Measurements from ENCODE around the gene CC2D2B. TPM values are rescaled to one million over a fixed set of nuclear protein-coding genes. Genes with fewer than 3 reads are reported as not detected.

The CC2D2B gene
- total and polyA plus RNA-seq, 2 of the 13 experiments (the other 11 are each of a cell fraction or from before 2014, with no cell fraction given): 0.20 TPM; not detected in 1

DNA sequence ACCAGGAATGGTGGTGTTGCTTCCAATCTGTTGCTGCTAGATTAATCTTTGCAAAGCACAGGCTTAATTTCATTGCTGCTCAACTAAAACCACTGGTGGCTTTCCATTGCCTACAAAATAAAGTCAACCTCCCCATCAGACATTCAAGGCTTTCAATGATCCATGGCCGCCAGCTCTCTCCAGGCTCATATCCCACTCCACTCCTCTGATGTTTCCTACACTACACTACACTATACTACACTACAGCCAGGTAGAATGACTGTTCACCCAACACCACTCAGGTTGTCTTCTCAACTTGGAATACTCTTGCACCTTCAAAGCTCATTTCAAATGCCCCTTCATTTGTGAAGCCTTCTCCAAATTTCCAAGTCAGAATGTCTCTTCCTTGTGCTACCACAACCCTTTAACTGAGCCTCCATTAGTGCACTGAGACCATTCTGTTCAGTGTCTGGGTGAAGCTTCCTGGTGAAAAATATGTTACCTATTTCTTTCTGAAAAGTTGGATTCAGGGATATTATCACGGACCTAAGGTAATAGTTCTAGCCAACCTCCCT, 35.5 kb upstream of the CC2D2B start:
- H4K20me1 ChIP-seq (ENCODE audit: insufficient read depth, low read length): no peaks in the 10 kb centered on the region; the same call in 1 of the 2 replicates
- no TSS peak for BruUV-seq (replicated peaks)
- no peaks in the 10 kb centered on the region for H3K79me2 ChIP-seq (ENCODE audit: insufficient read depth, low read length)
- FAIRE-seq (no peak), DNase-seq (ENCODE audit: low spot score) (no peak), ATAC-seq (no peak)
- no peaks in the 10 kb centered on the region; a peak in 1 of 5 replicates for H3K27me3 ChIP-seq (ENCODE audit: control insufficient read depth in 1 of 2, insufficient read depth in 2 of 2, low read length in 2 of 2)
- H3K9me3 ChIP-seq (ENCODE audit: low read length): no peaks in the 10 kb centered on the region
- intact Hi-C loops (cut with micrococcal nuclease; ENCODE audit: unreplicated experiment) (no loop called here), in situ Hi-C loops (cut with HindIII; ENCODE audit: extremely low pct_ligation_motif_present, low pct_unique_long_range_greater_than_20kb) (loop anchor here (25.0 kb wide), 1 partner anchor 460 kb away; no protein-coding TSS in a partner anchor)
- CTCF ChIA-PET (ENCODE audit: low intra/inter-chr PET ratio, low total read pairs): no interaction called here
- WGBS (ENCODE audit: low lambda C conversion rate): 97% methylated on average over 2 of the region's 2 CpGs
- H3K27ac ChIP-seq (ENCODE audit: extremely low read length, insufficient read depth, low read length): no peak overlapping the region
- no peak overlapping the region for H3K4me2 ChIP-seq (ENCODE audit: low read depth, low read length)
- H3K4me1 ChIP-seq (ENCODE audit: insufficient read depth, low read length): no peaks in the 10 kb centered on the region
- TF ChIP-seq, protein P1, sequence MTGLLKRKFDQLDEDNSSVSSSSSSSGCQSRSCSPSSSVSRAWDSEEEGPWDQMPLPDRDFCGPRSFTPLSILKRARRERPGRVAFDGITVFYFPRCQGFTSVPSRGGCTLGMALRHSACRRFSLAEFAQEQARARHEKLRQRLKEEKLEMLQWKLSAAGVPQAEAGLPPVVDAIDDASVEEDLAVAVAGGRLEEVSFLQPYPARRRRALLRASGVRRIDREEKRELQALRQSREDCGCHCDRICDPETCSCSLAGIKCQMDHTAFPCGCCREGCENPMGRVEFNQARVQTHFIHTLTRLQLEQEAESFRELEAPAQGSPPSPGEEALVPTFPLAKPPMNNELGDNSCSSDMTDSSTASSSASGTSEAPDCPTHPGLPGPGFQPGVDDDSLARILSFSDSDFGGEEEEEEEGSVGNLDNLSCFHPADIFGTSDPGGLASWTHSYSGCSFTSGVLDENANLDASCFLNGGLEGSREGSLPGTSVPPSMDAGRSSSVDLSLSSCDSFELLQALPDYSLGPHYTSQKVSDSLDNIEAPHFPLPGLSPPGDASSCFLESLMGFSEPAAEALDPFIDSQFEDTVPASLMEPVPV (CRISPR knock-in tag; IDR thresholded peaks at IDR 0.05): no peak
- no peak for TF ChIP-seq KDM4B (CRISPR knock-in tag; IDR thresholded peaks at IDR 0.05)
- POLR2A ChIA-PET: no interaction called here
- no peak overlapping the region for H3K4me3 ChIP-seq (replicated peaks in 1 of 3; ENCODE audit: insufficient read depth in 1 of 3, low read depth in 2 of 3, low read length in 3 of 3)
- peaks cover 4 to 15% of the 10 kb centered on the region in 2 experiments; a peak in 3 of 5 replicates for H3K36me3 ChIP-seq (replicated peaks in 1 of 2; ENCODE audit: control insufficient read depth in 1 of 2, insufficient read depth in 2 of 2, low read length in 2 of 2)
- H2AFZ ChIP-seq (ENCODE audit: low read length): no peak overlapping the region
- no peak overlapping the region for H3K9ac ChIP-seq (ENCODE audit: insufficient read depth, low read depth, low read length)

DNA sequence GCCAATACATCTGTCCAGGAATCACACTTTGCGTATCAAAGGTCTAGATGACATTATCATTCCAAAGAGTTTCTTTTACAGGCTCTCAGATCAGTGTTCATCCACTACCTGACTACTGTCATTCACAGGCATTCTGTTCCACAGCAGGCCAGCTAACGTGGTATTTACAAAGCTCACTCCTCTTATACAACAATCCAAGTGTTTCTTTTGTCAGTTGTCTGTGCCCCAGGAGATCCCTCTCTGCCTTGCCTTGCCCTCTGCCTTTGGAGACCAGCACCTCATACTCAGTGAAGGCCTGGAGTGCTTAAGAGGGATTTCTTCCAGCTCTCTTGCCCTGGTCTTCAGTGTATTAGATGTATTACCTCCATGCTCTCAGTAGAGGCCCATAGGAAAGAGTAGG, 34.6 kb upstream of the CC2D2B start:
- Histone ChIP-seq H3K27ac (ENCODE audit: extremely low read length, insufficient read depth, low read length) (no peak overlapping the region), H3K4me1 (ENCODE audit: insufficient read depth, low read length) (no peaks in the 10 kb centered on the region), H4K20me1 (ENCODE audit: insufficient read depth, low read length) (no peaks in the 10 kb centered on the region; the same call in 1 of the 2 replicates), H2AFZ (ENCODE audit: low read length) (no peak overlapping the region), H3K4me2 (ENCODE audit: low read depth, low read length) (no peak overlapping the region), H3K79me2 (ENCODE audit: insufficient read depth, low read length) (no peaks in the 10 kb centered on the region), H3K9ac (ENCODE audit: insufficient read depth, low read depth, low read length) (no peak overlapping the region), H3K36me3 (replicated peaks in 1 of 2; ENCODE audit: control insufficient read depth in 1 of 2, insufficient read depth in 2 of 2, low read length in 2 of 2) (peaks cover 4 to 15% of the 10 kb centered on the region in 2 experiments; a peak in 3 of 5 replicates), H3K9me3 (ENCODE audit: low read length) (no peaks in the 10 kb centered on the region), H3K4me3 (replicated peaks in 1 of 3; ENCODE audit: insufficient read depth in 1 of 3, low read depth in 2 of 3, low read length in 3 of 3) (no peak overlapping the region), H3K27me3 (ENCODE audit: control insufficient read depth in 1 of 2, insufficient read depth in 2 of 2, low read length in 2 of 2) (no peaks in the 10 kb centered on the region; a peak in 1 of 5 replicates)
- ChIA-PET CTCF (ENCODE audit: low intra/inter-chr PET ratio, low total read pairs) (no interaction called here), POLR2A (no interaction called here)
- in situ Hi-C loops (cut with HindIII; ENCODE audit: extremely low pct_ligation_motif_present, low pct_unique_long_range_greater_than_20kb) (loop anchor here (25.0 kb wide), 1 partner anchor 461 kb away; no protein-coding TSS in a partner anchor), intact Hi-C loops (cut with micrococcal nuclease; ENCODE audit: unreplicated experiment) (no loop called here)
- DNase-seq (ENCODE audit: low spot score) (no peak), FAIRE-seq (no peak), ATAC-seq (no peak)
- BruUV-seq (replicated peaks): no TSS peak
- WGBS (ENCODE audit: low lambda C conversion rate): 96% methylated on average over 2 of the region's 2 CpGs
- no peak for TF ChIP-seq GABPB1 (CRISPR knock-in tag; IDR thresholded peaks at IDR 0.05)
- TF ChIP-seq, protein P2, sequence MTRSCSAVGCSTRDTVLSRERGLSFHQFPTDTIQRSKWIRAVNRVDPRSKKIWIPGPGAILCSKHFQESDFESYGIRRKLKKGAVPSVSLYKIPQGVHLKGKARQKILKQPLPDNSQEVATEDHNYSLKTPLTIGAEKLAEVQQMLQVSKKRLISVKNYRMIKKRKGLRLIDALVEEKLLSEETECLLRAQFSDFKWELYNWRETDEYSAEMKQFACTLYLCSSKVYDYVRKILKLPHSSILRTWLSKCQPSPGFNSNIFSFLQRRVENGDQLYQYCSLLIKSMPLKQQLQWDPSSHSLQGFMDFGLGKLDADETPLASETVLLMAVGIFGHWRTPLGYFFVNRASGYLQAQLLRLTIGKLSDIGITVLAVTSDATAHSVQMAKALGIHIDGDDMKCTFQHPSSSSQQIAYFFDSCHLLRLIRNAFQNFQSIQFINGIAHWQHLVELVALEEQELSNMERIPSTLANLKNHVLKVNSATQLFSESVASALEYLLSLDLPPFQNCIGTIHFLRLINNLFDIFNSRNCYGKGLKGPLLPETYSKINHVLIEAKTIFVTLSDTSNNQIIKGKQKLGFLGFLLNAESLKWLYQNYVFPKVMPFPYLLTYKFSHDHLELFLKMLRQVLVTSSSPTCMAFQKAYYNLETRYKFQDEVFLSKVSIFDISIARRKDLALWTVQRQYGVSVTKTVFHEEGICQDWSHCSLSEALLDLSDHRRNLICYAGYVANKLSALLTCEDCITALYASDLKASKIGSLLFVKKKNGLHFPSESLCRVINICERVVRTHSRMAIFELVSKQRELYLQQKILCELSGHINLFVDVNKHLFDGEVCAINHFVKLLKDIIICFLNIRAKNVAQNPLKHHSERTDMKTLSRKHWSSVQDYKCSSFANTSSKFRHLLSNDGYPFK (CRISPR knock-in tag; IDR thresholded peaks at IDR 0.05; ENCODE audit: borderline replicate concordance): no peak
- TF ChIP-seq ZNF350 (CRISPR knock-in tag; IDR thresholded peaks at IDR 0.05; ENCODE audit: borderline replicate concordance, low read depth): no peak
- no peak for TF ChIP-seq EED (CRISPR knock-in tag; IDR thresholded peaks at IDR 0.05)
- no peak for TF ChIP-seq ZSCAN9 (CRISPR knock-in tag; IDR thresholded peaks at IDR 0.05; ENCODE audit: borderline replicate concordance)
- no peak for TF ChIP-seq PHF20 (CRISPR knock-in tag; IDR thresholded peaks at IDR 0.05)
- TF ChIP-seq, protein P3, sequence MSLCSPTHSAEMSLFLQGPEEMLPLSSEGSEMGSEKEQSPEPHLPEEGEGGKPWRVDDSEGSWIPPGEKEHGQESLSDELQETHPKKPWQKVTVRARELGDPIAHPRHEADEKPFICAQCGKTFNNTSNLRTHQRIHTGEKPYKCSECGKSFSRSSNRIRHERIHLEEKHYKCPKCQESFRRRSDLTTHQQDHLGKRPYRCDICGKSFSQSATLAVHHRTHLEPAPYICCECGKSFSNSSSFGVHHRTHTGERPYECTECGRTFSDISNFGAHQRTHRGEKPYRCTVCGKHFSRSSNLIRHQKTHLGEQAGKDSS (CRISPR knock-in tag; IDR thresholded peaks at IDR 0.05; ENCODE audit: borderline replicate concordance, low read depth): no peak
- TF ChIP-seq AHR (CRISPR knock-in tag; IDR thresholded peaks at IDR 0.05): no peak
- TF ChIP-seq MYNN (CRISPR knock-in tag; IDR thresholded peaks at IDR 0.05; ENCODE audit: low read depth): no peak
- TF ChIP-seq ZFX (CRISPR knock-in tag; IDR thresholded peaks at IDR 0.05; ENCODE audit: low read depth): no peak
